NB4 (cell line): Measurements from ENCODE around the gene DMAP1.

Experiments
- DNase-seq: peaks from one replicate; pipeline ENCODE4 v3.0.0; 2010; ENCODE audit warnings: low read depth
- H3K4me3 ChIP-seq: one replicate; pipeline ENCODE4 v1.5.1; 2011; ENCODE audit warnings: mild to moderate bottlenecking, low read depth, low read length, moderate library complexity
- MYC ChIP-seq: IDR thresholded peaks from 2 replicates; pipeline ENCODE4 v1.6.1; 2011; ENCODE audit warnings: low read depth, low read length
- POLR2A ChIP-seq: IDR thresholded peaks from 2 replicates; pipeline ENCODE4 v1.6.1; 2011; ENCODE audit warnings: mild to moderate bottlenecking; ENCODE audit not compliant: insufficient read length; ENCODE audit errors: extremely low read depth
- TF ChIP-seq, protein P1 (sequence below): IDR thresholded peaks from 2 replicates; pipeline ENCODE4 v1.6.1; 2011; ENCODE audit warnings: low read depth, low read length
- TF ChIP-seq, protein P2 (sequence below): IDR thresholded peaks from one replicate; pipeline ENCODE4 v1.5.1; 2012; ENCODE audit warnings: low read depth, low read length

DMAP1 gene

GRCh38 chr1:44267438-44267837 is 54.2 kb downstream of the DMAP1 start:
- TF ChIP-seq, protein P1, sequence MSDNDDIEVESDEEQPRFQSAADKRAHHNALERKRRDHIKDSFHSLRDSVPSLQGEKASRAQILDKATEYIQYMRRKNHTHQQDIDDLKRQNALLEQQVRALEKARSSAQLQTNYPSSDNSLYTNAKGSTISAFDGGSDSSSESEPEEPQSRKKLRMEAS, result no peak
- TF ChIP-seq, protein P2, sequence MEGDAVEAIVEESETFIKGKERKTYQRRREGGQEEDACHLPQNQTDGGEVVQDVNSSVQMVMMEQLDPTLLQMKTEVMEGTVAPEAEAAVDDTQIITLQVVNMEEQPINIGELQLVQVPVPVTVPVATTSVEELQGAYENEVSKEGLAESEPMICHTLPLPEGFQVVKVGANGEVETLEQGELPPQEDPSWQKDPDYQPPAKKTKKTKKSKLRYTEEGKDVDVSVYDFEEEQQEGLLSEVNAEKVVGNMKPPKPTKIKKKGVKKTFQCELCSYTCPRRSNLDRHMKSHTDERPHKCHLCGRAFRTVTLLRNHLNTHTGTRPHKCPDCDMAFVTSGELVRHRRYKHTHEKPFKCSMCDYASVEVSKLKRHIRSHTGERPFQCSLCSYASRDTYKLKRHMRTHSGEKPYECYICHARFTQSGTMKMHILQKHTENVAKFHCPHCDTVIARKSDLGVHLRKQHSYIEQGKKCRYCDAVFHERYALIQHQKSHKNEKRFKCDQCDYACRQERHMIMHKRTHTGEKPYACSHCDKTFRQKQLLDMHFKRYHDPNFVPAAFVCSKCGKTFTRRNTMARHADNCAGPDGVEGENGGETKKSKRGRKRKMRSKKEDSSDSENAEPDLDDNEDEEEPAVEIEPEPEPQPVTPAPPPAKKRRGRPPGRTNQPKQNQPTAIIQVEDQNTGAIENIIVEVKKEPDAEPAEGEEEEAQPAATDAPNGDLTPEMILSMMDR, result no peak
- no peak for DNase-seq
- H3K4me3 ChIP-seq, result no peak overlapping the region

- no peak overlapping the region for H3K4me3 ChIP-seq
- no peak for DNase-seq
- TF ChIP-seq MYC (no peak), POLR2A (no peak)
Observed at GRCh38 chr1:44268054-44268453, 54.8 kb downstream of the DMAP1 start.
